Hematopoietic multipotent progenitor cell treated with erythropoietin and hydrocortisone succinate and interleukin-3 and kit ligand, for 4 days (in vitro differentiated cells): Measurements from ENCODE around the gene SIX6.
"Not testable (repeated sequence)": the region's sequence is repeated elsewhere in the genome, so short reads cannot be mapped to it uniquely, and the experiment has no call there.

Source experiments
- DNase-seq: peaks from one replicate; pipeline ENCODE4 v3.0.0-alpha.2; 2015

The SIX6 gene

GRCh38 chr14:60508707-60509437, at the start of gene SIX6:
TSS of gene SIX6 (plus strand) at chr14:60509146. CDS start at chr14:60509399, 253 bp downstream.
- peak; percentile 60 for DNase-seq

GRCh38 chr14:60480248-60480647, 28.7 kb upstream of the SIX6 start:
- not testable (repeated sequence) for DNase-seq

GRCh38 chr14:60482743-60483142, 26.2 kb upstream of the SIX6 start:
- DNase-seq = no peak

GRCh38 chr14:60485057-60485597, 23.8 kb upstream of the SIX6 start:
- DNase-seq = no peak

GRCh38 chr14:60485598-60486251, 23.2 kb upstream of the SIX6 start, which contains the start of gene C14orf39:
TSS of gene C14orf39 (minus strand) at chr14:60486063. CDS start at chr14:60485078, 985 bp downstream.
- DNase-seq = peak; percentile 56

- DNase-seq = no peak
These were observed 21.7 kb upstream of the SIX6 start for GRCh38 chr14:60487211-60487610.

- no peak for DNase-seq
These were observed 20.8 kb upstream of the SIX6 start for GRCh38 chr14:60488175-60488574.

GRCh38 chr14:60490270-60490669, 18.7 kb upstream of the SIX6 start:
- DNase-seq = no peak

GRCh38 chr14:60495946-60496345, 13.0 kb upstream of the SIX6 start:
- no peak for DNase-seq

GRCh38 chr14:60502541-60502940, 6.4 kb upstream of the SIX6 start:
- no peak for DNase-seq

- no peak for DNase-seq
These were observed 3.5 kb upstream of the SIX6 start for GRCh38 chr14:60505448-60505847.

- no peak for DNase-seq
These were observed 2.9 kb upstream of the SIX6 start for GRCh38 chr14:60506010-60506409.

- DNase-seq = no peak
These were observed 2.4 kb upstream of the SIX6 start for GRCh38 chr14:60506462-60506984.

- no peak for DNase-seq
These were observed 1.7 kb upstream of the SIX6 start for GRCh38 chr14:60506985-60507829.

GRCh38 chr14:60508363-60508706, 611 bp upstream of the SIX6 start:
- DNase-seq = no peak

GRCh38 chr14:60509438-60510253, 700 bp downstream of the SIX6 start:
- DNase-seq = no peak

GRCh38 chr14:60510254-60510950, 1.5 kb downstream of the SIX6 start:
- no peak for DNase-seq

- no peak for DNase-seq
These were observed 2.1 kb downstream of the SIX6 start for GRCh38 chr14:60510951-60511599.

- DNase-seq = no peak
These were observed 3.2 kb downstream of the SIX6 start for GRCh38 chr14:60512126-60512525.

GRCh38 chr14:60512973-60513571, 4.1 kb downstream of the SIX6 start:
- DNase-seq = no peak

GRCh38 chr14:60514378-60514740, 5.4 kb downstream of the SIX6 start:
- no peak for DNase-seq
